NCI-H128 (cell line): ENCODE measurements around the gene CD44.
"Not testable (repeated sequence)": the region's sequence is repeated elsewhere in the genome, so short reads cannot be mapped to it uniquely, and the experiment has no call there.

Experiments
- DNase-seq: peaks from one replicate; lab custom pipeline; 2025; ENCODE audit not compliant: unreplicated experiment; lab: John Stamatoyannopoulos, UW

Gene CD44

DNA sequence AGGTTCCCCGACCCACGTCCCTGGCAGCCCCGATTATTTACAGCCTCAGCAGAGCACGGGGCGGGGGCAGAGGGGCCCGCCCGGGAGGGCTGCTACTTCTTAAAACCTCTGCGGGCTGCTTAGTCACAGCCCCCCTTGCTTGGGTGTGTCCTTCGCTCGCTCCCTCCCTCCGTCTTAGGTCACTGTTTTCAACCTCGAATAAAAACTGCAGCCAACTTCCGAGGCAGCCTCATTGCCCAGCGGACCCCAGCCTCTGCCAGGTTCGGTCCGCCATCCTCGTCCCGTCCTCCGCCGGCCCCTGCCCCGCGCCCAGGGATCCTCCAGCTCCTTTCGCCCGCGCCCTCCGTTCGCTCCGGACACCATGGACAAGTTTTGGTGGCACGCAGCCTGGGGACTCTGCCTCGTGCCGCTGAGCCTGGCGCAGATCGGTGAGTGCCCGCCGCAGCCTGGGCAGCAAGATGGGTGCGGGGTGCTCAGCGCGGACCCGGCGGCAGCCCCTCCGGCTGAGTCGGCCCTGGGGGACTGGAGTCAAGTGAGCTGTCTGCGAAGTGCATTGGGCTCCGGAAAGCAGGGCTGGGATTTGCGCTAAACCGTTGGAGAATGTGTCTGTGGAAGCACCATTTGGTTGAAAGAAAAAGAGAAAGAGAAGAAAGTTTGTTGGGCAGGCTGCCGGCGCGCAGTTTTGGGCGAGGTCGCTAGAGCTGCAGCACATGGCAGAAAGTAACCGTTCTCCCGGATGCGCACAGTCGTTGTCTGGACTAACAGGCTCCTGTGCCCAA is at the start of gene CD44:
TSS of gene CD44 (plus strand) at position 229 of the 779 bp plus-strand sequence. CDS start at position 362, 133 bp downstream.
- no peak for DNase-seq

DNA sequence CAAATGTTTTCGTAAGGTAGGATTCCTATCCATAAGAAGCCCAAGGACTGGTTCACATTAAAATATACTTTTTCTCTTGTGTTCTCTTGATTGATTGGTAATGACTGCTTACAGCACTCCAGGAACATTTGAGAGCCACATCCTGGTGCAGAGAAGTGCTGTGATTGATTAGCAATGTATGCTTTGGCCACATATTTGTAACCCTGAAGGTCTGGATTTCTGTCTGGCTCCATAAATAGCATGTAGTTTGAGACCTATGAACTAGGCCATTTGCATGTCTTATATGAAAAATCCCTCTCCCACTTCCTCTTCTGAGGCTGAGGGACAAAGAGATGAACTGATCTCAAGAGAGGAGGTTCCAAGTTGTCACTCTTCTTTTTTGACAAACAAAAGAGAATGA is 49.3 kb upstream of the CD44 start:
- DNase-seq, result no peak

DNA sequence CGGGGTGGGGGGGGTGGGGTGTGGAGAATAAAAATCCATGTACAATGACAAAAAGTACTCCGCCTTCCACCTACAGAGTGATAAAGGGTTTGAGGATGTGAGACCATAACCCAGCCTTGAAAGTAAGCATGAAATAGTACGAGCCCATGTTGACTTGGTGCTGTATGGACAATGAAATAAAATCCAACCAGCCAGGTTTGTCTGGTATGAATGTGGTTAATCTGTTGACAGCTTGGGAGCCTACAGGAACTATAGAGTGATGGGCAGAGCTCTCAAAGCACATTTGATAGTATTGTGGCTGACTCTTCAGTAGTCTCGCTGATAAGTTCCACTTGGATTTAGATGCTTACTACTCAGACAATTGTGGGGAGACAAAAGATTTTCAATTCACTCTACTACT is 48.8 kb upstream of the CD44 start:
- DNase-seq, result no peak

DNA sequence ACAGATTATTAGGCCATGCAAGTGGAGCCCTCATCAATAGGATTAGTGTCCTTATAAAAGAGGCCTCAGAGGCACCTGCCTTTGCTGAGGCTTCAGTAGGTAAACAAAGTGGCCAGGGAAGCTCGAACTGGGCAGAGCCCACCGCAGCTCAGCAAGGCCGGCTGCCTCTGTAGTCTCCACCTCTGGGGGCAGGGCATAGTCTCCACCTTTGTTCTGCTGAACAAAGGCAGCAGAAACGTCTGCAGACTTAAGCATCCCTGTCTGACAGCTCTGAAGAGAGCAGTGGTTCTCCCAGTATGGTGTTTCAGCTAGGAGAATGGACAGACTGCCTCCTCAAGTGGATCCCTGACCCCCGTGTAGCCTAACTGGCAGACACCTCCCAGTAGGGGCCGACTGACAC is 48.0 kb upstream of the CD44 start:
- not testable (repeated sequence) for DNase-seq

DNA sequence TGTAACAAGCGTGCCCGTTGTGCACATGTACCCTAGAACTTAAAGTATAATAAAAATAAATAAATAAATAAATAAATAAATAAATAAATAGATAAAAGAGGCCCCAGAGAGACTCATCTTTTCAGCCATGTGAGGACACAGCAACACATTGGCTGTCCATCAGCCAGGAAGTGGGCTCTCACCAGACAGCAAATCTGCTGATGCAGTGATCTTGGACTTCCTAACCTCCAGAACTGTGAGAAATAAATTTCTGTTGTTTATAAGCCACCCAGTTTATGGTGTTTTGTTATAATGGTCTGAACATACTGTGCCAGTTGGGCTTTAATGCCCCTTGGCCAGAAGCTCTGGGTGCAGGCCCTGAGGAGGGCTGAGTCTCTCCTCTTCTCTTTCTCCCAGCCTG is 42.2 kb upstream of the CD44 start:
- DNase-seq, result no peak

DNA sequence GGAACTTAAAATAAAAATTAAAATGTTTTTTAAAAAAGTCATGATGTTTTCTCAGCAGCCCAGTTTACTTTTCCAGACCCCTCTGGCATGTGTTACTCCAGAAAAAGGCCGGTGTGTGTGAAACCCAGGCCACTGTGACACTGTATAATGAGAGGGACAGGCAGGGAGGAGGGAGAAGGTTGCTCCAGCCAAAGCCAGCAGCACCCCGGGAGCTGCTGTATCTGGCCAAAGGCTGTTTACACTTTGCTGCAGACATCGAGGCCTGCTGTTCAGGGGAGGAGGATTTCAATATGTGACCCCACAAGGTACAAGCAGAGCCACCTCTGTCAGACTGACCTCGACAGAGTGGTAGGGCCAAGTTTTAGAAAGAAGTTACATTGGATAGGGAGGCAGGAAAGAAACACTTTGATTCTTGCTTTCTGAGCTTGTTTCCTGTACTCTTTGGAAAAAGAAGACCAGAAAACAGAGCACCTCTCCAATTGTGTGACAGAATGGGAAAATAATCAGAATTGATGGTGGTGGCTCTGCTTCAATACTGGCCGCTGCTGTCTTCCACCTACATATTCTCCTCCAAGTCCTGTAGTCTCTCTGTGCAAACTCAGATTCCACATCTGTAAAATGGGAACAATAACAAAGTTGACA is 41.0 kb upstream of the CD44 start:
- DNase-seq, result no peak

DNA sequence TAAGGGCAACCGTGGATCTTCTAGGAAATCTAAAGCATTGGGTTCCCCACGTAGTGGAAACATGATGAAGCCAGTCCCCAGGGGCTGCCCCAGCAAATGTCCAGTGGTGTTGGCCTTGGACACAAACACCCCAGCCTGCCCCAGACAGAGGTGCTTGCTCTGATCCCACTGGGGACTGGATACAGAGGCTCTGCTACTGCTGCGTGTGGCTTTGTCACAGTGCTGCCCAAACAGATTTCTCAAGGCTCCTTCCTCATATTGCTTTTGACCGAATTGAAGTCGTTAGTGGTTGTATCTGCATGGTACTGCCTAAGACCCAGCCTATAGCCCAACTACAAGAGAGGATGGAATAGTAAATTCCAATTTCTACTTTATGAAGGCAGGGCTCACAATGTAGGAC is 40.1 kb upstream of the CD44 start:
- DNase-seq, result no peak

DNA sequence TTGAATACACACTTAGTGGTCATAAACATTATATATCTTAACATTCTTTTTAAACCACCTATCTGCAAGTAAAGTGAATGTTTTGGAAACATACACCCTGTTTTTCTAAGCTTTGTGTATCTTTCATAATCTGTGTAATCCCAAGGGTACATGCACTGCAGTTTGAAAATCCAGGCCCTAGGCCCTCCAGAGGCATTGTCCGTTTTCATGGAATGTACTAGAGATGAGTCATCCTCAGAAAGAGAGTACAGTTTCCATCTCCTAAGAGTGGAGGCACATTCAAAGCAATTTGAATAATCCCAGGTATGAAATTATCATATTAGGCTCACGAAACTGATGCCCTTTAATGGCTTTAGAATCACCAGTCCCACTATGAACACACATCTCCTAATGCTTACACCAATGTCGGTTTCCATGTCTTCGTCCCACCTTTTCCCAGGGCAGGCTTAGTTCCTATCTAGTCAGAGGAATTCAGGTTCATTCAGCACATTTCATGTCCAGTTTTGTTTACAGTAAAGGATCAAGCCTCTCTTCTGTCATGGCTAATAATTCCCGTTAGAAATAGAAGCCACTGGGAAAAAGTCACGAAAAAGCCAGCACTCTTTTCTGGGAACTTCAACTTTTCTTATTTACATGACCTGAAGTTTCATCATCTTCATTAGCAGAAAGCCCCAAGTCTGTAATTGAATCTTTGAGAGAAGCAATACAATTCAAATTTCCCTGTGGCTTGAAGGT is 39.5 kb upstream of the CD44 start:
- DNase-seq, result no peak

DNA sequence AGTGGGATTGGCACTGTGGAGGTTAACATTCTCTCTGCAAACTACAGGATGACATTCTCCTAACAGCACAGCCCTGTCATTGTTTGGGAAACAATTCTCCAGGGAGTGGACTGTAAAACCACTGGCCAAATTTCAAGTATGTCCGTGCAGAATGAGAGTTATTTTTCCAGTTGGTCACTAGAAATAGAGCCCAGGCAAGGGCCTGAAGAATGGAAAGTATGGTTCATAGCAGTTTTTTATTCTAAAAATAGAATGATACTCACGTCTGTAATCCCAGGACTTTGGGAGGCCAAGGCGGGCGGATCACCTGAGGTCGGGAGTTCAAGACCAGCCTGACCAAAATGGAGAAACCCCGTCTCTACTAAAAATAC is 39.0 kb upstream of the CD44 start:
- no peak for DNase-seq

DNA sequence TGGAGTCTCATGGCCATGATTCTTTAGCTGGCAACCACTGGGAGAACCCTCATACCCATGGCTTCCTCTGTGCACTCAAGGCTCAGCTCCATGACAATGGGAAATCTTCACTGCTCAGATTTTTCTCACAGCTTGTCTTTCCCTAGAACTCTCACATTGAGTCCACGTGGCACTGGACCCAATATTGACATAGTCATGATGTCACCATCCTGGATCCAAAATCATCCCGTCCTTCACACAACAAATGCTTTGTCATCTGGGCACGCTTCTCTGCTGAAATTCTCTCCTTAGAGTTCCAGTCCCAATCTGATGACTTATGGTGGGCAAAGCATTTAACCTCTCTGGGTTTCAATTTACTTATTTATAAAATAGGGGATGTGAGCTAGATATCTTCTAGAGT is 37.7 kb upstream of the CD44 start:
- DNase-seq, result no peak

DNA sequence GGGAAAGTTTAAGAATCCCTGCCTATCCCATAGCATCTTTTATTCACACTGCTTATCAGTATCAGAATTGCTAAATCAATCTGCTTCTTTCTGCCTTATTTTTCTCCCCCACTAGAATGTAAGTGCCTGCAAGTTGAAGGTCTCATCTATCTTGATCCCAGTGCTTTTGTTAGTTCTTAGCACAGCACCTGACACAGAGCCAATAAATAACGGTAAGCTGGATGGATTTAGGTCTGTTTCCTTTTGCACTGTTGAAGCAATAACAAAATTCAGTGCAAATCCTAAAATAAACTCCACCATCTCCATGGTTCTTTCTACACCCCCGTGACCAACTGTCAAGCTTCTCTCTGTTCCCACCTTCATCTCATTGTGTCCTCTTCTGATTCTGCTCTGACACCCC is 36.7 kb upstream of the CD44 start:
- DNase-seq, result no peak

DNA sequence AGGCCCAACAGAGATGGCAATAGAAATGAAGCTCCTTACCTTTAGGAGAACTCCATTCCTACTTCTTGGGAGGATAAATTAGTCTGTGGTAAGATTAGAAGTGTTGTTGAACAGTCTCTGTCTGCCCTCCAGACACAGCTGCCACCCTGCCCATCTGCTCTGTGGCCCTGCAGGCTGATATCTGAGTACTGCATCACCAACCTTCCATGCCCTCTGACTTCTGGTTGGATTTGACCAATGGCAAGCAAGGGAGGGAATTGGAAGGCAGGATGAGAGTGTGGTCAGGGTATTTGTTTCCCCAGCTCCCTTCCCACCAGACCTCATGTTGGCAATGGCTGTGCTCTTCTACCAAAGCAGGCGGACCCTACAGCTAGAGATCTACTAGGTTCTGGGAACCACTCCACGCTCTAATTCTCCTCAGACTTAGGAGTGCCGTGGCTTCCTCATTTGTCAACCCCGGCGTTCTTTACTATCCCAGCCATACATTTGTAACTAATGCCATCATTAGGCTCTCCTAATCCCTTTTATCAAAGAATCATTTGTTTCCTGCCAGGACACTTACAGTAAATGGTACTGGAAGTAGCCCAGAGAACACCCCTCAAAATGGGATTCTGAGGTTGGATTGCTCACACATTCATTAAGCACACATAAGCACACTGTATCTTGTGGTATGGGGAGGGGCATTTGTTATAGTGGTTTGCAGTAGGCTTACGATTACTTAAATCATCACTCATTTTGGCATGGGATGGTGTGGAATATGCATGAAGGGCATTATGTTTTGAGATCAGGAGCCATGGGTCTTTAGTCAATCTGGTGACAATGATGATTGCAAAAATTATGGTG is 35.4 kb upstream of the CD44 start:
- no peak for DNase-seq

DNA sequence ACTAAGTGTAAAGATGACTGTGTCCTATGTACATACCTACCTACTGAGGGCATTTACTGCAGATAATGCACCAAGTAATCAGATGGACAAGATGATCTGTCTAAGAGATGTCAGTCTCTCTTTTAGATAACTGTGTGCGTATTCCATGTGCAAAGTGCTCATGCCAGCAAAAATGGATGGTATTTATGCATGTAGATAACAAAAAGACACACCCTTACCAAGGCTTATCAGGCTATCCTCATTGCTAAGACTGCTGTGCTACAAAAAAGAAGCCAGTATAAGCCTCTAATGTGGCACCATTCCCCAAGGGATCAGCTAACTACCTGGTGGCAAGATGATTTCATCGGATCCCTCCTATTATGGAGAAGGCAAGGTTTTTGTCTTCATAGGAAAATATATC is 34.3 kb upstream of the CD44 start:
- DNase-seq, result no peak

DNA sequence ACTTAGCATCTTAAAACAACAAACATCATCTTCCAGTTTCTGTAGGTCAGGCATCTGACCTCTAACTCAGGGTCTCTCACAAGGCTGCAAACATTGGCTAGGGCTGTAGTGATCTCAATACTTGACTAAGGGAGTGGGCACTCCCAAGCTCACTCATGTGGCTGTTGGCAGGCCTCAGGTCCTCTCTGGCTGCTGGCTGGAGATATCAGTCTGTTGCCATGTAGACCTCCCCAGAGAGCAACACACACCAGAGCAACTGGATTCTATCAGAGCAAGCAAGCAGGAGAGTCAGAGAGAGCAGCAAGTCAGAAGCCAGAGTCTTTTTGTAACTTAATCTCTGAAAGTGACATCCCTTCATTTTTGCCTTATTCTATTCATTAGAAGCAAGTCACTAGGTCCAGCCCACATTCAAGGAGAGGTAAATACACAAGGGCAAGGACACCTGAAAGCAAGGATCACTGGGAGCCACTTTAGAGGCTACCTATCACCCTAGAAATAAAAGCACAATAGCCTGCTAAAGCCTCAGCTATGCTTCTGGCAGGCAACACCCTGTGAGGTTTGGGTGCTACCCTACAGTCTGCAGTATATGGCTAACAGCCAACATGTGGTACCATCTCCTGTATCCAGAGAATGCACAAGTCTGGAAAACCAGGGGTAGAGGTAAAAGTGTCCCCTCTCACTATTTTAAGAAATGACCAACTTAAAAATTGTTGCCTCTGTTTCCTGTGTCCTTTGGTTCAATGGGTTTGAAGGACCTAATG is 33.5 kb upstream of the CD44 start:
- no peak for DNase-seq

DNA sequence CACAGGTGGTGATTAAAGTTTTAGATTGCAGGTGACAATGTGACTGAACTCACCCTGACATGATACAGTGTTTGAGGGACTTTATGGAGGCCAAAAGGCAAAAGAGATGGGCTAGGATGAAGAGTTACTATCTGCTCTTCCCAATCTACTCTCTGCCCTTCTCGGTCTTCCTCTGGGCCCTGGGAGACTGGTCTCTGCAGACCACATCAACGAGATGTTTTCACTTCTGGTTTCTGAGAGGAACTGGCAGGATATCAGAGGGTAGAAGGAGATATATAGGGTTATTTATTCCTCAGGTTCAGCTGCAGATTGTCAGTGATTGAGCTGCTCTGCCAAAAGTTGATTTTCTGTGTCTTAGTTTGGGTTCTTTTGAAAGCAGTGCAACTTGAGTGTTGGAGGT is 32.4 kb upstream of the CD44 start:
- DNase-seq, result no peak

DNA sequence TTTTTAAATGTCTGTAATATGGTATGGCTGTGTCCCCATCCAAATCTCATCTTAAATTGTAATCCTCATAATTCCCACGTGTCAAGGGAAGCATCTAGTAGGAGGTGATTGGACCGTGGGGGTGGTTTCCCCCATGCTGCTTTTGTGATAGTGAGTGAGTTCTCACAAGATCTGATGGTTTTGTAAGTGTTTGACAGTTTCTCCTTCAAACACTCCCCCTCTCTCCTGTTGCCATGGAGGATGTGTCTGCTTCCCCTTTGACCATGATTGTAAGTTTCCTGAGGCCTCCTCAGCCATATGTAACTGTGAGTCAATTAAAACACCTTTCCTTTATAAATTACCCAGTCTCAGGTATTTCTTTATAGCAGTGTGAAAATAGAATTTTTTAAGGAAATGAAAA is 31.1 kb upstream of the CD44 start:
- DNase-seq, result no peak

DNA sequence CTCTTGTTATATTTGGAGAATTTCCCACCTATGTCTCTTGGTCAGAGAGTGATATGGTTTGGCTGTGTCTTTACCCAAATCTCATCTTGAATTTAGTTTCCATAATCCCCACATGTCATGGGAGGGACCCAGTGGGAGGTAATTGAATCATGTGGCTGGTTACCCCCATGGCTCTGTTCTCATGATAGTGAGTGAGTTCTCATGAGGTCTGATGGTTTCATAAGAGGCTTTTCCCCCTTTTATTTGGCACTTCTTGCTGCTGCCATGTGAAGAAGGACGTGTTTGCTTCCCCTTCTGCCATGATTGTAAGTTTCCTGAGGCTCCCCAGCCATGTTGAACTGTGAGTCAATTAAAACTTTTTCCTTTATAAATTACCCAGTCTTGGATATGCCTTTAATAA is 30.6 kb upstream of the CD44 start:
- not testable (repeated sequence) for DNase-seq

DNA sequence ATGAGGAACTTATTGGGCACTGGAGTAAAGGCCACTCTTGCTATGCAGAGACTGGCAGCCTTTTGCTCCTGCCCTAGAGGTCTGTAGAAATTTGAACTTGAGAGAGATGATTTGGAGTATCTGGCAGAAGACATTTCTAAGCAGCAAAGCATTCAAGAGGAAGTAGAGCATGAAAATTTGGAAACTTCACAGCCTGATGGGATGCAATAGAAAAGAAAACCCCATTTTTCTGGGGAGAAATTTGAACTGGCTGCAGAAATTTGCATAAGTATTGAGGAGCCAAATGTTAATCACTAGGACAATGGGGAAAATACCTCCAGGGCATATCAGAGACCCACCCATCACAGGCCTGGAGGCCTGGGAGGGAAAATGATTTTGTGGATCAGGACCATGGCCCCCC is 29.9 kb upstream of the CD44 start:
- no peak for DNase-seq

DNA sequence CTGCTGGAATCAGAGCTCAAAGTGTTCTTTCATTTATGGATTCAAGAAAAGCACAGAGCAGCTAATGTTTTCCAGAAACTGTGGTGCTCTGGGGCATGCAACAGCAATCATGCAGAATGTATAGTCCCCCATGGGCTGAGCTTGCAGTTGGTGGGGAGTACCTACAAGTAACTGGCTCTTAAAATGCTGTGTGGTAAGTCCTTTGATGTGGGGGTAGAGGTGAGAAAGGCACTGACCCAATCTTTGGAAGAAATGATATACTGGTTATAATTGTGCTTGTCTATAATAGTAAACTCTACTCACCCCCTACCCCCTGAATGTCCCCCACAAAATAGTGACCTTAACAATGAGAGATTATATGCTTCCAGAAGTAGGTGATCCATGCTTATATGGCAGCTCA is 29.1 kb upstream of the CD44 start:
- DNase-seq, result no peak

DNA sequence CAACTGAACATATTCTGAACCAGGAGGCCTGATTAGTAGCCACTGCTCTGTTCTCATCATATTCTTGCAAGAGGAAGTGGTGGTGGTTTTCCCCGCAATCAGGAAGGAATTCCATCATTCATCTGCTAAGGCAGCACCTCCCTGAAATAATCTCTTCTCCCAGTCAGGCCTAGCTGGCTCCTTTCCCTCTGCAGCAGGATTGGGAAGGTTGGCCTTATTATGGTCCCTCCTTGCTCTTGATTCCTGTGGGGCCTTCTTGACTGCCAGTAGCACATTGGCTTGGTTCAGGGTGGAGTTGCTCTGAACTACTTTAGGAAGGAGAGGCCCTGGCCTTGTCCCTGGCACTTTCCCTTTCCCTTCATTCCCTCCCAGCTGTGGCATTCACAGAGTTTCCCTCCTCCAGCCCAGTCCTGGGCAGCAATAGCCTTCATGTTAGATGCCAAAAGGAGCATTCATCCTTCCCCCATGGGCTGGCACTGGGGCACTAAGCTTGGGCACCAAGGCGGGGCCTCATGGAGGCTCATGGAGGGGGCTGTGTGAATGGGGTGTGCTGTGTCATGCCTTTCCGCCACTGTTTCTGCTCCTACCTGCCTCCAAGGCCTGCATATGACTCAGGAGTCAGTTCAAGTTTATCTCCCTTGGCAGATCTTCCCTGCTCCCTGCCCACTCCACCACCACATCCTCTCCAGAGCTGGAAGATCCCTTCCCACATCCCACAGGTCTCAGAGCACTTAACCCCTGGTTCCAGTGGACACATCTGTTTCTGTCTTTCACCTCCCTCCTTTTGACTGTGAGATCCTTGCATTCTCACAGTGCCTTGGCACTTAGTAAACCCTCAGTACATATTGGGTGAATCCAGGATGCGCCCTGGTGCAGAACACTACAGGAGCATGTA is 27.6 kb upstream of the CD44 start:
- no peak for DNase-seq
